GM19023 (cell line): ENCODE data around the gene NEURL1.

ENCODE experiments used
- ATAC-seq: cut with Tn5 transposase; IDR thresholded peaks from one replicate; pipeline ENCODE4 v1.9.1; 2021; ENCODE audit warnings: mild to moderate bottlenecking, moderate library complexity; ENCODE audit not compliant: unreplicated experiment

NEURL1 gene

GRCh38 chr10:103493362-103493915, at the start of gene NEURL1:
NEURL1 (plus strand) TSS chr10:103493705; CDS start chr10:103494388, 683 bp downstream.
- no peak for ATAC-seq

- ATAC-seq = no peak
Observed at GRCh38 chr10:103444478-103444877, 49.0 kb upstream of the NEURL1 start.

- ATAC-seq = no peak
Observed at GRCh38 chr10:103445366-103445765, 48.1 kb upstream of the NEURL1 start.

GRCh38 chr10:103445767-103446567, 47.5 kb upstream of the NEURL1 start:
- no peak for ATAC-seq

GRCh38 chr10:103447187-103447586, 46.3 kb upstream of the NEURL1 start:
- no peak for ATAC-seq

GRCh38 chr10:103448746-103449145, 44.8 kb upstream of the NEURL1 start:
- no peak for ATAC-seq

- ATAC-seq = no peak
Observed at GRCh38 chr10:103449208-103450144, 44.0 kb upstream of the NEURL1 start.

GRCh38 chr10:103450201-103450695, 43.3 kb upstream of the NEURL1 start:
- no peak for ATAC-seq

GRCh38 chr10:103451091-103451813, 42.3 kb upstream of the NEURL1 start:
- no peak for ATAC-seq

GRCh38 chr10:103451831-103452505, 41.5 kb upstream of the NEURL1 start, which contains the start of gene CALHM2:
CALHM2 (minus strand) TSS chr10:103452370; CDS start chr10:103449941, 2,429 bp downstream.
- ATAC-seq = peak; percentile 63

GRCh38 chr10:103452506-103453230, 40.8 kb upstream of the NEURL1 start:
- no peak for ATAC-seq

GRCh38 chr10:103454026-103454425, 39.5 kb upstream of the NEURL1 start:
- no peak for ATAC-seq

GRCh38 chr10:103455235-103455634, 38.3 kb upstream of the NEURL1 start:
- no peak for ATAC-seq

- no peak for ATAC-seq
Observed at GRCh38 chr10:103456074-103456660, 37.3 kb upstream of the NEURL1 start.

- ATAC-seq = no peak
Observed at GRCh38 chr10:103457176-103457712, 36.3 kb upstream of the NEURL1 start.

GRCh38 chr10:103457896-103458583, 35.5 kb upstream of the NEURL1 start:
- no peak for ATAC-seq

- peak; percentile 69 for ATAC-seq
Observed at GRCh38 chr10:103458720-103459119, 34.8 kb upstream of the NEURL1 start, which contains the start of gene CALHM1. CALHM1 (minus strand) TSS chr10:103458900; CDS start chr10:103458751, 149 bp downstream.

- ATAC-seq = no peak
Observed at GRCh38 chr10:103459615-103460014, 33.9 kb upstream of the NEURL1 start.
